Measurements from ENCODE around the gene RFX4. TPM values are rescaled to one million over a fixed set of nuclear protein-coding genes. Genes with fewer than 3 reads are reported as not detected.

The RFX4 gene
- total and polyA plus RNA-seq, 9 of the 15 experiments (the other 6 are each of a cell fraction or from before 2014, with no cell fraction given), result not detected

- DNase-seq (ENCODE audit: extremely low read depth in 1 of 4, low spot score in 3 of 4) (no peak), ATAC-seq (no peak), FAIRE-seq (no peak)
- H3K9me3 ChIP-seq (replicated peaks; ENCODE audit: control insufficient read depth, insufficient read depth, low read depth, low read length), result no peaks in the 10 kb centered on the region
- H3K27me3 ChIP-seq (ENCODE audit: control insufficient read depth in 2 of 2, insufficient read depth in 2 of 2, low read length in 2 of 2), result peaks cover 5% of the 10 kb centered on the region in 2 experiments; a peak in 2 of 5 replicates
- ChIA-PET POLR2A (interaction anchor here (0.9 kb wide), 1 partner anchor 133 kb away, joined by 3 read pairs; no protein-coding TSS in a partner anchor), CTCF (ENCODE audit: low intra/inter-chr PET ratio) (no interaction called here)
- no peak overlapping the region for H2AFZ ChIP-seq (ENCODE audit: low read depth, low read length)
- no peak overlapping the region for H3K4me3 ChIP-seq
- no peaks in the 10 kb centered on the region for H3K4me1 ChIP-seq (replicated peaks in 1 of 2; ENCODE audit: control insufficient read depth in 2 of 2, insufficient read depth in 2 of 2, low read length in 2 of 2)
- H4K20me1 ChIP-seq (replicated peaks; ENCODE audit: control insufficient read depth, insufficient read depth, low read length), result no peaks in the 10 kb centered on the region
- no peaks in the 10 kb centered on the region for H3K9me1 ChIP-seq (ENCODE audit: control insufficient read depth, insufficient read depth, low read length)
- intact Hi-C loops (cut with micrococcal nuclease) (no loop called here), in situ Hi-C loops (cut with MboI) (no loop called here)
- H3K4me2 ChIP-seq (ENCODE audit: insufficient read depth, low read length), result no peak overlapping the region
- no peaks in the 10 kb centered on the region for H3K36me3 ChIP-seq (ENCODE audit: control insufficient read depth, insufficient read depth, low read length)
- no peak overlapping the region for H3K27ac ChIP-seq (ENCODE audit: extremely low read depth, low read depth, low read length)
- no peaks in the 10 kb centered on the region for H3K79me2 ChIP-seq (ENCODE audit: control insufficient read depth, insufficient read depth, low read length)
- no peak overlapping the region for H3K9ac ChIP-seq (ENCODE audit: insufficient read depth in 1 of 2, low read depth in 2 of 2, low read length in 2 of 2)
- BruUV-seq (replicated peaks), result no TSS peak
- TF ChIP-seq SMAD2 (IDR thresholded peaks at IDR 0.05; ENCODE audit: low read depth, low read length) (no peak), SREBF1 (IDR thresholded peaks at IDR 0.05; ENCODE audit: borderline replicate concordance, low read depth, low read length) (no peak), ARNT (IDR thresholded peaks at IDR 0.05) (no peak), JUND (IDR thresholded peaks at IDR 0.05; ENCODE audit: borderline replicate concordance, low read depth, low read length) (no peak), JUND (tag; IDR thresholded peaks at IDR 0.05; ENCODE audit: borderline replicate concordance, low read depth, low read length) (no peak), ZNF384 (IDR thresholded peaks at IDR 0.05; ENCODE audit: low read depth, low read length) (no peak), BRD4 (IDR thresholded peaks at IDR 0.05) (no peak), PHF8 (IDR thresholded peaks at IDR 0.05; ENCODE audit: borderline replicate concordance, low read length) (no peak), PHB (CRISPR knock-in tag; IDR thresholded peaks at IDR 0.05) (no peak), NCOA4 (IDR thresholded peaks at IDR 0.05; ENCODE audit: partially characterized antibody) (no peak), STAT5B (CRISPR knock-in tag; IDR thresholded peaks at IDR 0.05) (no peak), ETV1 (tag; conservative IDR thresholded peaks at IDR 0.05; ENCODE audit: low read depth) (no peak), MECOM (CRISPR knock-in tag; IDR thresholded peaks at IDR 0.05) (no peak)
- TF ChIP-seq, protein P1, sequence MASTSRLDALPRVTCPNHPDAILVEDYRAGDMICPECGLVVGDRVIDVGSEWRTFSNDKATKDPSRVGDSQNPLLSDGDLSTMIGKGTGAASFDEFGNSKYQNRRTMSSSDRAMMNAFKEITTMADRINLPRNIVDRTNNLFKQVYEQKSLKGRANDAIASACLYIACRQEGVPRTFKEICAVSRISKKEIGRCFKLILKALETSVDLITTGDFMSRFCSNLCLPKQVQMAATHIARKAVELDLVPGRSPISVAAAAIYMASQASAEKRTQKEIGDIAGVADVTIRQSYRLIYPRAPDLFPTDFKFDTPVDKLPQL (IDR thresholded peaks at IDR 0.05; ENCODE audit: extremely low read depth, insufficient read length), result no peak
- TF ChIP-seq, protein P2, sequence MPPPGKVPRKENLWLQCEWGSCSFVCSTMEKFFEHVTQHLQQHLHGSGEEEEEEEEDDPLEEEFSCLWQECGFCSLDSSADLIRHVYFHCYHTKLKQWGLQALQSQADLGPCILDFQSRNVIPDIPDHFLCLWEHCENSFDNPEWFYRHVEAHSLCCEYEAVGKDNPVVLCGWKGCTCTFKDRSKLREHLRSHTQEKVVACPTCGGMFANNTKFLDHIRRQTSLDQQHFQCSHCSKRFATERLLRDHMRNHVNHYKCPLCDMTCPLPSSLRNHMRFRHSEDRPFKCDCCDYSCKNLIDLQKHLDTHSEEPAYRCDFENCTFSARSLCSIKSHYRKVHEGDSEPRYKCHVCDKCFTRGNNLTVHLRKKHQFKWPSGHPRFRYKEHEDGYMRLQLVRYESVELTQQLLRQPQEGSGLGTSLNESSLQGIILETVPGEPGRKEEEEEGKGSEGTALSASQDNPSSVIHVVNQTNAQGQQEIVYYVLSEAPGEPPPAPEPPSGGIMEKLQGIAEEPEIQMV (tag; conservative IDR thresholded peaks at IDR 0.05; ENCODE audit: low read depth), result no peak
Measured at GRCh38 chr12:106573239-106573638, 9.6 kb upstream of the RFX4 start.
